Measurements from ENCODE around the gene LRP5.
"Not testable (repeated sequence)": the region's sequence is repeated elsewhere in the genome, so short reads cannot be mapped to it uniquely, and the experiment has no call there.

The LRP5 gene

GRCh38 chr11:68444566-68444965, 132.2 kb downstream of the LRP5 start:
- DNase-seq (ENCODE audit: low read depth) = no peak

GRCh38 chr11:68445531-68446035, 133.2 kb downstream of the LRP5 start:
- no peak for DNase-seq (ENCODE audit: low read depth)

GRCh38 chr11:68446046-68446725, 133.8 kb downstream of the LRP5 start:
- no peak for DNase-seq (ENCODE audit: low read depth)

GRCh38 chr11:68447015-68447801, 134.8 kb downstream of the LRP5 start:
- no peak for DNase-seq (ENCODE audit: low read depth)

- not testable (repeated sequence) for DNase-seq (ENCODE audit: low read depth)
Observed at GRCh38 chr11:68447914-68448313, 135.5 kb downstream of the LRP5 start.

GRCh38 chr11:68448604-68449011, 136.2 kb downstream of the LRP5 start:
- DNase-seq (ENCODE audit: low read depth) = no peak

GRCh38 chr11:68449951-68450350, 137.6 kb downstream of the LRP5 start:
- no peak for DNase-seq (ENCODE audit: low read depth)

- DNase-seq (ENCODE audit: low read depth) = no peak
Observed at GRCh38 chr11:68450711-68451110, 138.3 kb downstream of the LRP5 start.

GRCh38 chr11:68454767-68455166, 142.4 kb downstream of the LRP5 start:
- DNase-seq (ENCODE audit: low read depth) = no peak

- DNase-seq (ENCODE audit: low read depth) = no peak
Observed at GRCh38 chr11:68455485-68455884, 143.1 kb downstream of the LRP5 start.

- DNase-seq (ENCODE audit: low read depth) = no peak
Observed at GRCh38 chr11:68457216-68457897, 145.0 kb downstream of the LRP5 start.

- no peak for DNase-seq (ENCODE audit: low read depth)
Observed at GRCh38 chr11:68457898-68458249, 145.5 kb downstream of the LRP5 start.

- DNase-seq (ENCODE audit: low read depth) = not testable (repeated sequence)
Observed at GRCh38 chr11:68458340-68458739, 145.9 kb downstream of the LRP5 start.

GRCh38 chr11:68459886-68460740, 147.7 kb downstream of the LRP5 start:
- peak; percentile 98 for DNase-seq (ENCODE audit: low read depth)

GRCh38 chr11:68460741-68461574, 148.6 kb downstream of the LRP5 start, which contains the start of gene PPP6R3:
Gene PPP6R3, plus strand, starts transcription at chr11:68460752. Its CDS starts 76,913 bp downstream, at chr11:68537665.
- no peak for DNase-seq (ENCODE audit: low read depth)

GRCh38 chr11:68461575-68461917, 149.2 kb downstream of the LRP5 start:
- no peak for DNase-seq (ENCODE audit: low read depth)

- no peak for DNase-seq (ENCODE audit: low read depth)
Observed at GRCh38 chr11:68463714-68464113, 151.3 kb downstream of the LRP5 start.

- no peak for DNase-seq (ENCODE audit: low read depth)
Observed at GRCh38 chr11:68467201-68467834, 154.9 kb downstream of the LRP5 start.

- DNase-seq (ENCODE audit: low read depth) = no peak
Observed at GRCh38 chr11:68468217-68468828, 155.9 kb downstream of the LRP5 start.

GRCh38 chr11:68469122-68469521, 156.7 kb downstream of the LRP5 start:
- no peak for DNase-seq (ENCODE audit: low read depth)

All from CMK (cell line).